Measurements from ENCODE around the gene ABCD3.
A peak's percentile ranks its signal among the peaks of the same experiment; 100 is the strongest.

Gene ABCD3

DNA sequence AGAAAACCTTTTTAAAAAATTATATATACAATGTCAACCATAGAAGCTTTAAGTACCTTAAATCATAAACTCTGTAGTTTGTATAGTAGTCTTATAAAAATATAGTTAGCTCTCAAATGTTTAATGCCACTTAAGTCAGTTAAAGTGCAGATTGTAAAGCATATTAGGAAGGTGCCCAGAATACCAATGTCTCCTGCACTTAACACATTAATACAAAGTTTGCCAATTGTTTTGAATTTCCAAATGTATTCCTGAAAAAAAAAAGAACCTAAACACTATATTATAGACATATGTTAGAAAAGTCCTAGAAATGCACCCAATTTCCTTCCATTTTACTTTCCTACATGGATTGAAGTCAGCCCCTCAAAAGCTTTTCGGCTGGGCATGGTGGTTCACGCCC lies 111.2 kb downstream of the ABCD3 start:
- TF ChIP-seq, protein P1, sequence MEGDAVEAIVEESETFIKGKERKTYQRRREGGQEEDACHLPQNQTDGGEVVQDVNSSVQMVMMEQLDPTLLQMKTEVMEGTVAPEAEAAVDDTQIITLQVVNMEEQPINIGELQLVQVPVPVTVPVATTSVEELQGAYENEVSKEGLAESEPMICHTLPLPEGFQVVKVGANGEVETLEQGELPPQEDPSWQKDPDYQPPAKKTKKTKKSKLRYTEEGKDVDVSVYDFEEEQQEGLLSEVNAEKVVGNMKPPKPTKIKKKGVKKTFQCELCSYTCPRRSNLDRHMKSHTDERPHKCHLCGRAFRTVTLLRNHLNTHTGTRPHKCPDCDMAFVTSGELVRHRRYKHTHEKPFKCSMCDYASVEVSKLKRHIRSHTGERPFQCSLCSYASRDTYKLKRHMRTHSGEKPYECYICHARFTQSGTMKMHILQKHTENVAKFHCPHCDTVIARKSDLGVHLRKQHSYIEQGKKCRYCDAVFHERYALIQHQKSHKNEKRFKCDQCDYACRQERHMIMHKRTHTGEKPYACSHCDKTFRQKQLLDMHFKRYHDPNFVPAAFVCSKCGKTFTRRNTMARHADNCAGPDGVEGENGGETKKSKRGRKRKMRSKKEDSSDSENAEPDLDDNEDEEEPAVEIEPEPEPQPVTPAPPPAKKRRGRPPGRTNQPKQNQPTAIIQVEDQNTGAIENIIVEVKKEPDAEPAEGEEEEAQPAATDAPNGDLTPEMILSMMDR (IDR thresholded peaks at IDR 0.05; ENCODE audit: low read length, missing control alignments) = no peak

DNA sequence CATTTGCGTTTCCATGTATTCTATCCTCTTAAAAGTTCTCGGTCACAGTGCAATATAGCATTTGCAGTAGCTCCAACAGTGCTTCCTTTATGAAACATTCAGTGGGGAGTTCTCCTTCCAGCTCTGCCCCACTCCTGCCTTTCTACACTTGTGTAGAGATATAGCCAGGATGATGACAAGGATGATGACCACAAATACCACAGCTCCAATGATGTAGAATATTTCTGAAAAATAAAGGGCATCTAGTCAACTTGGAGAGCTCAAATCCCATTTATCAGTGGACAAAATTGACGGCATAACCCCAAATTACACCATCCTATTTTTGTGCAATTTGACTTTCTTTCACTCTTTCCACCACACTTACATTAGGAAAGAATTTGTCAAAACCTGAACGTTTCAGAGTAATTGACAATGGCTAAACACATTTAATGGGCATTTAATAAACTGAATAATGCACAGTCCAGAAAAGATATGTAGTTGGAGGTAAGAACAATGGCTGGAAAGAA lies 112.2 kb downstream of the ABCD3 start:
- DNase-seq (ENCODE audit: low read depth) = no peak
- no peak overlapping the region for H3K4me3 ChIP-seq (replicated peaks; ENCODE audit: low read depth, low read length)
- TF ChIP-seq, protein P1 (IDR thresholded peaks at IDR 0.05; ENCODE audit: low read length, missing control alignments) = no peak

More for the DNA sequence above, 111.2 kb downstream of the ABCD3 start:
- no peak overlapping the region for H3K4me3 ChIP-seq (replicated peaks; ENCODE audit: low read depth, low read length)
- DNase-seq (ENCODE audit: low read depth) = no peak

DNA sequence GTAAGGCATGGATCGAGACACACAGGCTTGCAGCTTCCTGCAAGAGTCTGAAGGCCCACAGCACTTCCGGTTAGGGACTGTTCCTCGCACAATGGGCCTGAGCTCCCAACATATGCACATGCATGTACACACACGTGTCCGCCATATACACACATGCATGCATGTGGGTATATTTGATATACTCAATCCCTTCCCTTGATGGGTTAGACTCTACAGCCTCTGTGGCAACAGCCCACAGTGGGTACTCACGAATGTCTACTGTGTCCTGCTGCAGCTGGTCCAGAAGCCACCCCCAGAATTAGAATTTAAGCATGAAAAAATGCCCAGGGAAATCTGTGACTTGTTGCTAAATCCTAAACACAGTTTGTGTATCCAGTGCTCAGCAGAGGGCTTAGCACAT lies 113.5 kb downstream of the ABCD3 start:
- DNase-seq (ENCODE audit: low read depth) = no peak
- no peak overlapping the region for H3K4me3 ChIP-seq (replicated peaks; ENCODE audit: low read depth, low read length)
- TF ChIP-seq, protein P1 (IDR thresholded peaks at IDR 0.05; ENCODE audit: low read length, missing control alignments) = no peak

DNA sequence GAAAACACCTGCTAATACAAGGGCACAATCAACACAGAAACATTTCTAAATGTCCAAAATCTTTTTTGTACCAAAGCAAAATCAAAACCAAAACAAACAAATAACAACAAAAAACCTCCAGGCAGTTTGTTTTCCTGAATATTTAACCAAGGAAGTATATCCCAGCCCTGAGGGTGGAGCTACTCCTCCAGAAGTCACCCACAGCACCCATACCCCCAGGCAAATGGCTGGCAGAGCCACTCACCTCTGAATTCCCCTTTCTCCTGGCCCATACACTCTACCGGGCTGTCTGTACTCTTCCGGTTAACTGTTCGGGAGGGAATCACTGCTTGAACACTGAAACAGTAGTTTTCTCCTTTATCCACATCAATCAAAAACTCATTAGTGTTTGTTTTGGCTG lies 113.9 kb downstream of the ABCD3 start:
- TF ChIP-seq, protein P1 (IDR thresholded peaks at IDR 0.05; ENCODE audit: low read length, missing control alignments) = peak; percentile 6
- DNase-seq (ENCODE audit: low read depth) = no peak
- H3K4me3 ChIP-seq (replicated peaks; ENCODE audit: low read depth, low read length) = no peak overlapping the region

DNA sequence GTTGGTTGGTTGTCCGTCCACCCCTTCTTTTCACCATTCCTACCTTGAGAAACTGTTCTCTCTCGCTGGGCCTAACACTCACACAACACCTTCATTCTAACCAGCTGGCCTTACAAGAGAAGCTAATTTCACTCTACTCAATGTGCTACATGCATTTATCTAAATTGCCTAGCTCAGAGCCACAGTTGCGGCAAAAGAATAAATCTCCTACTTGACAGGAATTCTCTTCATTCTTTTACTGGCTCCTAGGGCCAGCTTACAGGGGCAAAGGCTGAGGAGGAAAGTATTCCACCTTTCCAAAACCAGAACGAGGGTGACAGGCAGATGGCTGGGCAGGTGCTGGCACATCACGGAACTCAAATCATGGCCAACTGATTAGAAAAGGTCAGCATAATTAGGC lies 116.9 kb downstream of the ABCD3 start:
- no peak overlapping the region for H3K4me3 ChIP-seq (replicated peaks; ENCODE audit: low read depth, low read length)
- no peak for DNase-seq (ENCODE audit: low read depth)
- TF ChIP-seq, protein P1 (IDR thresholded peaks at IDR 0.05; ENCODE audit: low read length, missing control alignments) = no peak

DNA sequence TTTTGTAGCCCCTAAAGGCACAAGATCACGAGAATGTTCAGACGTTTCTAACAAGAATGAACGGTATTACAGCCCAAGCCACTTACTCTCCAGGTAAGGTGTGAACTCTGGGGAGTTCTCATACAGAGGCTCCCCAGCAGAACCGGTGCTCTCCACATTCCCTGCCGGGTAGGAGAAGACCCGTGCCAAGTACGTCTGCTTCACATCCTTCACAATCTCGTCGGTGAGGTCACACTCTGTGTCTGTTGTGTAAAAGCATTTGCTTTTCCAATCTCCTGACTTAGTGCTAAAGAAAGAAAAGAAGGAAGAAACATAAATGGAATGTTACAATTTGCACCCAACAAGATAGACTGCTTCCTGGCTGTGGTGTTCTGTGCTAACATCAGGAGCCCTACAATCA lies 117.7 kb downstream of the ABCD3 start:
- TF ChIP-seq, protein P1 (IDR thresholded peaks at IDR 0.05; ENCODE audit: low read length, missing control alignments) = no peak
- DNase-seq (ENCODE audit: low read depth) = peak; percentile 63
- H3K4me3 ChIP-seq (replicated peaks; ENCODE audit: low read depth, low read length) = no peak overlapping the region

DNA sequence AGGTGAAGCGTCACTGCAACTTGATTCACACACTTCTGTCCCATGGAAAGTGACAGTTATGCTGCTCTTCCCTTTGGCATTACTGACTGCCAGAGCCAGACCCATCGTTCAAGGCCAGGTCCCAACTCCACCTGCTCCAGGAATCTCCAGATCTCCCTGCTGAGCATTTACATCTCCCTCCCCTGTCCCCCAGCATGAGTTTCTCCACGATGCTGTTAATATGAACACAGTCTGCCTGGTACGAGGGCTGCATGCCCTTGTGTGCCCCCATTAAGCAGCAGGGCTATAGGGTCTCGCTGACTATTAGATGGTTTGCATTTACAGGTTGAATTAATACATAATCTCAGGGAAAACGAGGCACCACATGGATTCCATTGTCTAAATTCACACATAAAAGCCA lies 119.1 kb downstream of the ABCD3 start:
- TF ChIP-seq, protein P1 (IDR thresholded peaks at IDR 0.05; ENCODE audit: low read length, missing control alignments) = no peak
- no peak for DNase-seq (ENCODE audit: low read depth)
- H3K4me3 ChIP-seq (replicated peaks; ENCODE audit: low read depth, low read length) = no peak overlapping the region
